ENCODE data around the gene AGRN.
"Not testable (repeated sequence)": the region's sequence is repeated elsewhere in the genome, so short reads cannot be mapped to it uniquely, and the experiment has no call there.

The AGRN gene

GRCh38 chr1:1020000-1020404, at the start of gene AGRN:
Gene AGRN (plus strand): TSS chr1:1020120. CDS start chr1:1020173, 53 bp downstream.
- no peak for DNase-seq

GRCh38 chr1:970242-970972, 49.5 kb upstream of the AGRN start:
- DNase-seq, result no peak

GRCh38 chr1:970973-971730, 48.8 kb upstream of the AGRN start:
- no peak for DNase-seq

- DNase-seq, result no peak
These were observed 48.0 kb upstream of the AGRN start for GRCh38 chr1:971751-972506.

GRCh38 chr1:972726-973458, 47.0 kb upstream of the AGRN start:
- no peak for DNase-seq

GRCh38 chr1:973459-974292, 46.2 kb upstream of the AGRN start:
- no peak for DNase-seq

GRCh38 chr1:974293-974640, 45.7 kb upstream of the AGRN start:
- DNase-seq, result no peak

GRCh38 chr1:974687-975328, 45.1 kb upstream of the AGRN start:
- no peak for DNase-seq

GRCh38 chr1:975365-975764, 44.6 kb upstream of the AGRN start:
- no peak for DNase-seq

- peak; percentile 90 for DNase-seq
These were observed 43.8 kb upstream of the AGRN start for GRCh38 chr1:975896-976683.

GRCh38 chr1:976791-977190, 43.1 kb upstream of the AGRN start:
- not testable (repeated sequence) for DNase-seq

- no peak for DNase-seq
These were observed 41.7 kb upstream of the AGRN start for GRCh38 chr1:978069-978834.

- DNase-seq, result no peak
These were observed 40.8 kb upstream of the AGRN start for GRCh38 chr1:978835-979743.

GRCh38 chr1:979744-980072, 40.2 kb upstream of the AGRN start:
- DNase-seq, result no peak

GRCh38 chr1:980137-980571, 39.8 kb upstream of the AGRN start:
- no peak for DNase-seq

- DNase-seq, result no peak
These were observed 39.1 kb upstream of the AGRN start for GRCh38 chr1:980602-981395.

- no peak for DNase-seq
These were observed 38.4 kb upstream of the AGRN start for GRCh38 chr1:981491-981954.

Measured in NCI-H82 (cell line).